Large intestine (tissue), 3 donors: ENCODE measurements around the gene KHNYN. TPM values are rescaled to one million over a fixed set of nuclear protein-coding genes. Genes with fewer than 3 reads are reported as not detected.

Experiments
- DNase-seq, 2 donors: peaks; one replicate each; pipeline versions ENCODE4 v3.0.0 to v3.0.0-alpha.2; 2013
- H3K27ac ChIP-seq: one replicate; pipeline ENCODE4 v1.5.1; 2013; ENCODE audit warnings: low read length
- H3K27me3 ChIP-seq: 2 replicates; pipeline ENCODE4 v1.6.1; 2013; ENCODE audit warnings: low read length; ENCODE audit not compliant: control insufficient read depth, insufficient read depth
- H3K36me3 ChIP-seq: 2 replicates; pipeline ENCODE4 v1.6.1; 2013; ENCODE audit warnings: low read length; ENCODE audit not compliant: control insufficient read depth, insufficient read depth
- H3K4me1 ChIP-seq: one replicate; pipeline ENCODE4 v1.6.1; 2013; ENCODE audit warnings: low read length; ENCODE audit not compliant: control insufficient read depth, insufficient read depth
- H3K4me3 ChIP-seq: one replicate; pipeline ENCODE4 v1.5.1; 2013; ENCODE audit warnings: low read length
- H3K9me3 ChIP-seq: one replicate; pipeline ENCODE4 v1.6.1; 2013; ENCODE audit warnings: mild to moderate bottlenecking, low read depth, low read length, moderate library complexity; ENCODE audit not compliant: control insufficient read depth
- WGBS: methylation state at CpG from one replicate; pipeline ENCODE4 v1.1.5; 2013; ENCODE audit warnings: low lambda C conversion rate; ENCODE audit not compliant: insufficient coverage; 5-methylcytosine and 5-hydroxymethylcytosine counted together
- polyA plus RNA-seq: library from polyadenylated mRNA; unstranded; fragments of 120-200 nt; gene quantifications from one replicate; pipeline ENCODE4 v1.2.1, GENCODE V29; 2013

Gene KHNYN
- polyA plus RNA-seq, 1 donor: 73.5 TPM

GRCh38 chr14:24432259-24433131 lies 2.7 kb downstream of the KHNYN start:
- WGBS: 100% methylated on average over 1 of the region's 24 CpGs
- Histone ChIP-seq H3K4me1 (peaks cover 43% of the 10 kb centered on the region), H3K27ac (no peak overlapping the region), H3K4me3 (no peak overlapping the region), H3K9me3 (no peaks in the 10 kb centered on the region), H3K27me3 (no peaks in the 10 kb centered on the region), H3K36me3 (peaks cover 56% of the 10 kb centered on the region)
- DNase-seq: no peak

GRCh38 chr14:24434036-24434435 lies 4.3 kb downstream of the KHNYN start:
- Histone ChIP-seq H3K9me3 (no peaks in the 10 kb centered on the region), H3K27ac (no peak overlapping the region), H3K4me3 (no peak overlapping the region), H3K4me1 (peaks cover 28% of the 10 kb centered on the region), H3K27me3 (no peaks in the 10 kb centered on the region), H3K36me3 (peaks cover 71% of the 10 kb centered on the region)
- 100% methylated on average over 4 of the region's 7 CpGs for WGBS
- no peak for DNase-seq

- Histone ChIP-seq H3K27ac (no peak overlapping the region), H3K9me3 (no peaks in the 10 kb centered on the region), H3K36me3 (peaks cover 77% of the 10 kb centered on the region), H3K4me1 (peaks cover 22% of the 10 kb centered on the region), H3K27me3 (no peaks in the 10 kb centered on the region), H3K4me3 (no peak overlapping the region)
- DNase-seq: no peak
- no CpG with 5 or more reads among the region's 3 CpGs for WGBS
These were observed 4.9 kb downstream of the KHNYN start for GRCh38 chr14:24434676-24435075.

- Histone ChIP-seq H3K4me3 (no peak overlapping the region), H3K9me3 (no peaks in the 10 kb centered on the region), H3K36me3 (peaks cover 83% of the 10 kb centered on the region), H3K27ac (no peak overlapping the region), H3K27me3 (no peaks in the 10 kb centered on the region), H3K4me1 (peaks cover 22% of the 10 kb centered on the region)
- WGBS: no CpG with 5 or more reads among the region's 2 CpGs
- DNase-seq: no peak
These were observed 5.5 kb downstream of the KHNYN start for GRCh38 chr14:24435192-24435810.

- H3K4me1 ChIP-seq: peaks cover 19% of the 10 kb centered on the region
- peaks cover 90% of the 10 kb centered on the region for H3K36me3 ChIP-seq
- no peaks in the 10 kb centered on the region for H3K9me3 ChIP-seq
- H3K27ac ChIP-seq: no peak overlapping the region
- no peak for DNase-seq
- WGBS: no CpG with 5 or more reads among the region's 6 CpGs
- no peak overlapping the region for H3K4me3 ChIP-seq
- no peaks in the 10 kb centered on the region for H3K27me3 ChIP-seq
These were observed 6.2 kb downstream of the KHNYN start for GRCh38 chr14:24435998-24436354.

GRCh38 chr14:24436355-24437019 lies 6.7 kb downstream of the KHNYN start:
- H3K27me3 ChIP-seq: no peaks in the 10 kb centered on the region
- no CpG with 5 or more reads among the region's 5 CpGs for WGBS
- H3K4me1 ChIP-seq: peaks cover 15% of the 10 kb centered on the region
- no peak overlapping the region for H3K4me3 ChIP-seq
- H3K27ac ChIP-seq: no peak overlapping the region
- peaks cover 85% of the 10 kb centered on the region for H3K36me3 ChIP-seq
- peak in 1 of 2 donors; percentile 53 for DNase-seq
- no peaks in the 10 kb centered on the region for H3K9me3 ChIP-seq

GRCh38 chr14:24437020-24437735 lies 7.4 kb downstream of the KHNYN start:
- no peak overlapping the region for H3K27ac ChIP-seq
- H3K27me3 ChIP-seq: no peaks in the 10 kb centered on the region
- peaks cover 13% of the 10 kb centered on the region for H3K4me1 ChIP-seq
- H3K4me3 ChIP-seq: no peak overlapping the region
- WGBS: no CpG with 5 or more reads among the region's 12 CpGs
- H3K36me3 ChIP-seq: peaks cover 78% of the 10 kb centered on the region
- DNase-seq: no peak
- H3K9me3 ChIP-seq: no peaks in the 10 kb centered on the region

GRCh38 chr14:24437736-24438067 lies 7.9 kb downstream of the KHNYN start:
- WGBS: no CpG with 5 or more reads among the region's 2 CpGs
- Histone ChIP-seq H3K36me3 (peaks cover 73% of the 10 kb centered on the region), H3K9me3 (no peaks in the 10 kb centered on the region), H3K4me1 (peaks cover 10% of the 10 kb centered on the region), H3K27me3 (no peaks in the 10 kb centered on the region), H3K4me3 (no peak overlapping the region), H3K27ac (no peak overlapping the region)
- DNase-seq: no peak

GRCh38 chr14:24438223-24439097 lies 8.7 kb downstream of the KHNYN start:
- Histone ChIP-seq H3K36me3 (peaks cover 65% of the 10 kb centered on the region), H3K4me1 (peaks cover 10% of the 10 kb centered on the region), H3K27me3 (no peaks in the 10 kb centered on the region), H3K9me3 (no peaks in the 10 kb centered on the region), H3K4me3 (no peak overlapping the region), H3K27ac (no peak overlapping the region)
- no peak for DNase-seq
- 0% methylated on average over 1 of the region's 9 CpGs for WGBS
